ENCODE measurements around the gene GCNT1. TPM values are rescaled to one million over a fixed set of nuclear protein-coding genes. Genes with fewer than 3 reads are reported as not detected.

Gene GCNT1
- total and polyA plus RNA-seq, 2 of the 13 experiments (the other 11 are each of a cell fraction or from before 2014, with no cell fraction given): 0.55 to 1.7 TPM

DNA sequence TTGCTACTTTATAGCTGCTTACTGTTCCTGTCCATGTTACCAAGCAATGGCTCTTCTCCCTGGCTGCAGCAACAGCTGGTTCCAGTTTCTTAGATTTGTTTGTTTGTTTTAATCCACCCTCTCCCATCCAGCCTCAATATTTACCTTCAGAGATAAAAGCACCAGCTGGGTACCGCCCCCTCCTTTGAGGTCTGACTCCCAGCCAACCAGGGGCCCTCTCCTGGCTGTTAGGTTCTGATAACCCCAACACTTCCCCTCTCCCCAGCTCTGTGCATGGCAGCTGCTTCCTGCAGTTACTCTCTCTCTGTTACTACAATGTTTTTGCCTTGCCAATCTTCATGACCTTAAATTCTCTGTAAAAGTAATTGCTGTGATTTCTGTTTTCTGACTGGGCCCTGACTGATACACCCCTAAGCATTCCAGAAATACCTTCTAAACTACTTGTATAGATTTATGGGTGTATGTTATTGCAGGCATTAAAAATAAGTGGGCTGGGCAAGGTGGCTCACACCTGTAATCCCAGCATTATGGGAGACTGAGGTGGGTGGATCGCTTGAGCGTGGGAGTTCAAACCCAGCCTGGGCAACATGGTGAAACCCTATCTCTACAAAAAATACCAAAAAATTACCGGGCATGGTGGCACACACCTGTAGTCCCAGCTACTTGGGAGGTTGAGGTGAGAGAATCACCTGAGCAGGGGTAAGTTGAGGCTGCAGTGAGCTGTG, 2.6 kb upstream of the GCNT1 start (continued):
- no peak for TF ChIP-seq DMTF1 (CRISPR knock-in tag; IDR thresholded peaks at IDR 0.05)
- TF ChIP-seq, protein P1, sequence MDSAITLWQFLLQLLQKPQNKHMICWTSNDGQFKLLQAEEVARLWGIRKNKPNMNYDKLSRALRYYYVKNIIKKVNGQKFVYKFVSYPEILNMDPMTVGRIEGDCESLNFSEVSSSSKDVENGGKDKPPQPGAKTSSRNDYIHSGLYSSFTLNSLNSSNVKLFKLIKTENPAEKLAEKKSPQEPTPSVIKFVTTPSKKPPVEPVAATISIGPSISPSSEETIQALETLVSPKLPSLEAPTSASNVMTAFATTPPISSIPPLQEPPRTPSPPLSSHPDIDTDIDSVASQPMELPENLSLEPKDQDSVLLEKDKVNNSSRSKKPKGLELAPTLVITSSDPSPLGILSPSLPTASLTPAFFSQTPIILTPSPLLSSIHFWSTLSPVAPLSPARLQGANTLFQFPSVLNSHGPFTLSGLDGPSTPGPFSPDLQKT (CRISPR knock-in tag; IDR thresholded peaks at IDR 0.05; ENCODE audit: borderline replicate concordance): no peak
- TF ChIP-seq NFYB (CRISPR knock-in tag; IDR thresholded peaks at IDR 0.05): peak; percentile 59
- TF ChIP-seq RXRB (CRISPR knock-in tag; IDR thresholded peaks at IDR 0.05; ENCODE audit: borderline replicate concordance): peak; percentile 59; the same call in 1 of the 2 replicates
- TF ChIP-seq ZNF367 (CRISPR knock-in tag; IDR thresholded peaks at IDR 0.05; ENCODE audit: borderline replicate concordance): no peak
- TF ChIP-seq KAT8 (CRISPR knock-in tag; IDR thresholded peaks at IDR 0.05): peak; percentile 49; the same call in 1 of the 2 replicates
- TF ChIP-seq NR3C1 (CRISPR knock-in tag; IDR thresholded peaks at IDR 0.05): no peak
- no peak for TF ChIP-seq ZNF850 (CRISPR knock-in tag; conservative IDR thresholded peaks at IDR 0.05)
- TF ChIP-seq ISL2 (CRISPR knock-in tag; IDR thresholded peaks at IDR 0.05): peak; percentile 76
- 0 out of 4 replicates have a peak, but pooled peaks of 1 of the 2 experiments have one; percentile 31 for TF ChIP-seq ATF4 (CRISPR knock-in tag; IDR thresholded peaks at IDR 0.05)
- peak; percentile 69; the same call in 1 of the 2 replicates for TF ChIP-seq ETV5 (CRISPR knock-in tag; IDR thresholded peaks at IDR 0.05; ENCODE audit: borderline replicate concordance)
- TF ChIP-seq ZNF280D (CRISPR knock-in tag; IDR thresholded peaks at IDR 0.05): no peak
- TF ChIP-seq SPEN (CRISPR knock-in tag; IDR thresholded peaks at IDR 0.05; ENCODE audit: low read depth): no peak
- no peak for TF ChIP-seq MAZ (IDR thresholded peaks at IDR 0.05; ENCODE audit: borderline replicate concordance, low read depth, low read length)
- TF ChIP-seq MAZ (CRISPR knock-in tag; IDR thresholded peaks at IDR 0.05; ENCODE audit: low read depth): no peak
- TF ChIP-seq, protein P2, sequence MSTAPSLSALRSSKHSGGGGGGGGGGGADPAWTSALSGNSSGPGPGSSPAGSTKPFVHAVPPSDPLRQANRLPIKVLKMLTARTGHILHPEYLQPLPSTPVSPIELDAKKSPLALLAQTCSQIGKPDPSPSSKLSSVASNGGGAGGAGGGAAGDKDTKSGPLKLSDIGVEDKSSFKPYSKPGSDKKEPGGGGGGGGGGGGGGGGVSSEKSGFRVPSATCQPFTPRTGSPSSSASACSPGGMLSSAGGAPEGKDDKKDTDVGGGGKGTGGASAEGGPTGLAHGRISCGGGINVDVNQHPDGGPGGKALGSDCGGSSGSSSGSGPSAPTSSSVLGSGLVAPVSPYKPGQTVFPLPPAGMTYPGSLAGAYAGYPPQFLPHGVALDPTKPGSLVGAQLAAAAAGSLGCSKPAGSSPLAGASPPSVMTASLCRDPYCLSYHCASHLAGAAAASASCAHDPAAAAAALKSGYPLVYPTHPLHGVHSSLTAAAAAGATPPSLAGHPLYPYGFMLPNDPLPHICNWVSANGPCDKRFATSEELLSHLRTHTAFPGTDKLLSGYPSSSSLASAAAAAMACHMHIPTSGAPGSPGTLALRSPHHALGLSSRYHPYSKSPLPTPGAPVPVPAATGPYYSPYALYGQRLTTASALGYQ (CRISPR knock-in tag; IDR thresholded peaks at IDR 0.05): peak; percentile 84
- TF ChIP-seq PAX8 (CRISPR knock-in tag; IDR thresholded peaks at IDR 0.05; ENCODE audit: borderline replicate concordance): no peak
